ENCODE data around the gene SYT9.

- no peak for TF ChIP-seq CTCF (IDR thresholded peaks at IDR 0.05)
- TF ChIP-seq EZH2 (IDR thresholded peaks at IDR 0.05; ENCODE audit: borderline replicate concordance, insufficient read depth, low read depth, low read length, poor library complexity, severe bottlenecking), result no peak
Observed at GRCh38 chr11:7471071-7471470, 219.4 kb downstream of the SYT9 start.

Data from B cell (primary cell).